ENCODE measurements around the gene DHDH.

The DHDH gene

DNA sequence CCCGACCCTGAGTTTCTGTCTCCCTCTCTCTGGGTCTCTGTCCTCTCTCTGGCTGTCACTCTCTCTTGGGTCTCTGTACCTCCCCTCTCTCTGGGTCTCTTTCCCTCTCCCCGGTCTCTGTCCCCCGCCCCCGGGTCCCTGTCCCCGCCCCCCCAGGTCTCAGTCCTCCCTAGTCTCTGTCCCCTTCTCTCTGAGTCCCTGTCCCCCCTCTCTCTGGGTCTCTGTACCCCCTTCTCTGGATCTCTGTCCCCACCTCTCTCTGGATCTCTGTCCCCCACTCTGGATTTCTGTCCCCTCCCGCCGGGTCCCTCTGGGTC is 29.3 kb downstream of the DHDH start:
- no peaks in the 10 kb centered on the region for H3K27me3 ChIP-seq (replicated peaks; ENCODE audit: control insufficient read depth, insufficient read depth, low read length)
- peaks cover 22% of the 10 kb centered on the region for H3K36me3 ChIP-seq (ENCODE audit: control insufficient read depth, insufficient read depth, low read length, severe bottlenecking)
- H3K4me1 ChIP-seq (ENCODE audit: control insufficient read depth, insufficient read depth, low read length) = peaks cover 37% of the 10 kb centered on the region
- H3K9ac ChIP-seq (ENCODE audit: low read length) = peak overlapping the region; percentile 37
- H3K9me3 ChIP-seq (ENCODE audit: control insufficient read depth, low read length) = no peaks in the 10 kb centered on the region
- DNase-seq (ENCODE audit: low read depth) = no peak
- H3K4me3 ChIP-seq (ENCODE audit: low read length) = no peak overlapping the region

DNA sequence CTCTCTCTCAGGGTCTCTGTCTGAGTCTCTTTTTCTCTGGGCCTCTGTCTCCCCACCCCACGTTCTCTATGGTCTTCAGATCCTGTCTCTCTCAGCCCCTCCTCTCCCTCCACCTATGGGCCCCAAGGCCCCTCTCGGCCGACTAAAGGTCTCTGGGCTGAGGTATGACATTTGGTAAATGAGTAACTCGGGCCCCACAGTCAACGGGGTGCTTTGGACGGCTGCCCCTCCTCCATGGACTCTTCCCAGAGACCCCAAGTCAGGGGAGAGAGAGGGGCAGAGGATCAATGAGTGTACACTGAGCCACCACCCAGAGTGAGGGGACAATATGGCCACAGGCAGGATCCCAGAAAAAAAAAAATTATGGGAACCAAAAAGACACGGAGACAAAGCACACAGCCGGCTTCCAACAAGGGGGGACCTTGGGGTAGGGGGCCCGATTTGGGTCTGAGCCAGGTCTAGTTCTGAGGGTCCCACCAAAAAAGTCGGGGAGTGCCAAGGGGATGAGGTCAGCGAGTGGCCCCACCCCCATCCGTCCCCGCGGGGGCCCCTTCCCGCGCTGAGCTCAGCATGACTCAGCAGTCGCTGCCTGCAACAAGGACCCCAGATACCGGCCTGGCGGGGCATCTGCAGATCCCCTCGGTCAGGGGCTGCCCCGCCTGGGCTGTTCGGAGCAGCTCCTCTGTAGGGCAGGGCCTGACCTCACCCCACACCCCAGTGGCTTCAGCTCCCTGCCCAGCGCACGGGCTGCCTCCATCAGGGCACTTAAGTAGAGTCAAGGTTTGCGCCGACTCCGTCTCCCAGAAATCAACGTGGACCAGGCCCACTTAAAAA is 30.1 kb downstream of the DHDH start:
- DNase-seq (ENCODE audit: low read depth) = peak; percentile 81
- peak overlapping the region; percentile 74 for H3K4me3 ChIP-seq (ENCODE audit: low read length)
- peak overlapping the region; percentile 90 for H3K9ac ChIP-seq (ENCODE audit: low read length)
- H3K27me3 ChIP-seq (replicated peaks; ENCODE audit: control insufficient read depth, insufficient read depth, low read length) = no peaks in the 10 kb centered on the region
- H3K36me3 ChIP-seq (ENCODE audit: control insufficient read depth, insufficient read depth, low read length, severe bottlenecking) = peaks cover 25% of the 10 kb centered on the region
- H3K4me1 ChIP-seq (ENCODE audit: control insufficient read depth, insufficient read depth, low read length) = peaks cover 45% of the 10 kb centered on the region
- no peaks in the 10 kb centered on the region for H3K9me3 ChIP-seq (ENCODE audit: control insufficient read depth, low read length)

DNA sequence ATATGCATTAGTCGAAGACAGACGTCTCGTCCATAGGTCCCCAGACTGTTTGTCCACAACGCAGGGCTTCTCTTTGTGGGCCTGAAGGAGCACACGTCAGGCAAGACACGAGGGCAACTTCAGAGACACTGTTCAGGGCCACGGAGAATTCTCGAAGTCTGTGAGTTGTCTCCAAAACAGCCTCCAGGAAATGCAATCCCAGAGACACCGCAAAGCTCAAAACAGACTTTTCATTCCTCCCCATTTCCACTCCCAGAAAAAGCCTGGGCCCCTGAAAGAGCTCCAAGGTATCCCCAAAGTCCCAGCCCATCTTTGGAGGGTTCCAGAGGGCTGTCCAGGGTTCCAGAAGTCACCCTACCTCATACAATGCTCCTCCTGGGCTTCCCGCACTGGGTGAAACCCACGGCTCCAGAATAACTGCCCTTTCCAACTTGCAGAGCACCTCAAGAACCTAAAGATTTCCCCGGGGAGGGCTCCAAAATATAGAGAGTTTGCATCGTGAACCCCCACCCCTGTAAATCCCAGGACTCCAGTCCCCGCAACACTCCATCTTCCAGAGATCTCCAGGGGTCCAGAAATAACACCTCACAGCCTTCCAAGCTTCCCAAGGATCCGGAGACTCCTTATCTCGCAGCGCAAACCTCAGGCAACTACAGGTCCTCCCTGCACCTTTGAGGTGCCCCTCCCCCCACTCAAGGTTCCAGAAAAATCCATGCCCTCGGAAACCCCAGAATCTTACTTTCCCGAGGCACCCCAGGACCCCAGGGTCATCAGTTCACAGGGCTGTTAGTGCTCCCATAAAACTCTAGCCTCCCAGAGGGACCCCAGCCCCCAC is 30.9 kb downstream of the DHDH start:
- Histone ChIP-seq H3K4me1 (ENCODE audit: control insufficient read depth, insufficient read depth, low read length) (peaks cover 53% of the 10 kb centered on the region), H3K27me3 (replicated peaks; ENCODE audit: control insufficient read depth, insufficient read depth, low read length) (no peaks in the 10 kb centered on the region), H3K9ac (ENCODE audit: low read length) (peak overlapping the region; percentile 90), H3K9me3 (ENCODE audit: control insufficient read depth, low read length) (no peaks in the 10 kb centered on the region), H3K4me3 (ENCODE audit: low read length) (peak overlapping the region; percentile 74), H3K36me3 (ENCODE audit: control insufficient read depth, insufficient read depth, low read length, severe bottlenecking) (peaks cover 34% of the 10 kb centered on the region)
- peak; percentile 61 for DNase-seq (ENCODE audit: low read depth)

DNA sequence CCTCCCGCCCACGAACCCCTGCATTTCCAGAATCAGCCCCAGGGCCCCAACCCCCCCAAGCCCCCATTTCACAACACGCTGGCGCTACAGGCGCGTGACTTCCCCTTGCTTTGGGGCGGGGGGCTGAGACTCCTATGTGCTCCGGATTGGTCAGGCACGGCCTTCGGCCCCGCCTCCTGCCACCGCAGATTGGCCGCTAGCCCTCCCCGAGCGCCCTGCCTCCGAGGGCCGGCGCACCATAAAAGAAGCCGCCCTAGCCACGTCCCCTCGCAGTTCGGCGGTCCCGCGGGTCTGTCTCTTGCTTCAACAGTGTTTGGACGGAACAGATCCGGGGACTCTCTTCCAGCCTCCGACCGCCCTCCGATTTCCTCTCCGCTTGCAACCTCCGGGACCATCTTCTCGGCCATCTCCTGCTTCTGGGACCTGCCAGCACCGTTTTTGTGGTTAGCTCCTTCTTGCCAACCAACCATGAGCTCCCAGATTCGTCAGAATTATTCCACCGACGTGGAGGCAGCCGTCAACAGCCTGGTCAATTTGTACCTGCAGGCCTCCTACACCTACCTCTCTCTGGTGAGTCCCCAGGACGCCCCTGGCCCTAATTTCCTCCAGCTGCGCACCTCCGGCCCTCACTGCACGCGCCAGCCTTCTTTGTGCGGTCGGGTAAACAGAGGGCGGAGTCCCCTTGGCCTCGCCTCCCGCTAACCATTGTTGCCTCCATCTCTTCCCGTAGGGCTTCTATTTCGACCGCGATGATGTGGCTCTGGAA is 31.7 kb downstream of the DHDH start, which contains the start of gene FTL:
Gene FTL, plus strand, starts transcription at position 270 of the 766 bp plus-strand sequence. Its CDS starts 199 bp downstream, at position 469.
- H3K9ac ChIP-seq (ENCODE audit: low read length) = peak within 1 kb of the TSS; percentile 95
- no peaks in the 10 kb centered on the region for H3K9me3 ChIP-seq (ENCODE audit: control insufficient read depth, low read length)
- H3K36me3 ChIP-seq (ENCODE audit: control insufficient read depth, insufficient read depth, low read length, severe bottlenecking) = peaks cover 42% of the 10 kb centered on the region
- peak; percentile 98 for DNase-seq (ENCODE audit: low read depth)
- H3K4me3 ChIP-seq (ENCODE audit: low read length) = peak within 1 kb of the TSS; percentile 91
- no peaks in the 10 kb centered on the region for H3K27me3 ChIP-seq (replicated peaks; ENCODE audit: control insufficient read depth, insufficient read depth, low read length)
- peaks cover 55% of the 10 kb centered on the region for H3K4me1 ChIP-seq (ENCODE audit: control insufficient read depth, insufficient read depth, low read length)

DNA sequence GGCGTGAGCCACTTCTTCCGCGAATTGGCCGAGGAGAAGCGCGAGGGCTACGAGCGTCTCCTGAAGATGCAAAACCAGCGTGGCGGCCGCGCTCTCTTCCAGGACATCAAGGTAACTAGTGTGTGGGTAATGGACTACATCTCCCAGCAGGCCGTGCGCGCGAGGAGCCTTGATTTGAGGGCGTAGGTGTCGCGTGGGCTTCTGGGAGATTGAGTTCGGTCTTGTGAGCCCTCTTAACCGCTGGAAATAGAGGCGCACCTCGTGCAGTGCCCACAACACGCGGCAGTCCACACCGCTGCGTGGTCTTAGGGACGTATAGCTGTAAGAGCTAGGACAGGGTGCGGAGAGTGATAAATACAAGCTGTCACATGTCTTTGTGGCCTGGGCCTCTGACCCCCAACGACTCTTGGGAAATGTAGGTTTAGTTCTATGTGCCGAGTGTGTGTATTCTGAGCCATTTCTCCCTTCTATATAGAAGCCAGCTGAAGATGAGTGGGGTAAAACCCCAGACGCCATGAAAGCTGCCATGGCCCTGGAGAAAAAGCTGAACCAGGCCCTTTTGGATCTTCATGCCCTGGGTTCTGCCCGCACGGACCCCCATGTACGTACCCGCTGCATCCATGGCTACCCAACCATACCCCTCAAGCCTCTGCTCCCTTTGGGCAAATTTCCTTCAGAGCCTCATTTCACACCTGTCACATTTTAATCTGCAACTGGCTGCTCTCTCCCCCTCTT is 32.5 kb downstream of the DHDH start:
- H3K9ac ChIP-seq (ENCODE audit: low read length) = peak overlapping the region; percentile 95
- peaks cover 61% of the 10 kb centered on the region for H3K4me1 ChIP-seq (ENCODE audit: control insufficient read depth, insufficient read depth, low read length)
- H3K9me3 ChIP-seq (ENCODE audit: control insufficient read depth, low read length) = no peaks in the 10 kb centered on the region
- peak; percentile 80 for DNase-seq (ENCODE audit: low read depth)
- H3K4me3 ChIP-seq (ENCODE audit: low read length) = peak overlapping the region; percentile 91
- H3K27me3 ChIP-seq (replicated peaks; ENCODE audit: control insufficient read depth, insufficient read depth, low read length) = no peaks in the 10 kb centered on the region
- peaks cover 47% of the 10 kb centered on the region for H3K36me3 ChIP-seq (ENCODE audit: control insufficient read depth, insufficient read depth, low read length, severe bottlenecking)

DNA sequence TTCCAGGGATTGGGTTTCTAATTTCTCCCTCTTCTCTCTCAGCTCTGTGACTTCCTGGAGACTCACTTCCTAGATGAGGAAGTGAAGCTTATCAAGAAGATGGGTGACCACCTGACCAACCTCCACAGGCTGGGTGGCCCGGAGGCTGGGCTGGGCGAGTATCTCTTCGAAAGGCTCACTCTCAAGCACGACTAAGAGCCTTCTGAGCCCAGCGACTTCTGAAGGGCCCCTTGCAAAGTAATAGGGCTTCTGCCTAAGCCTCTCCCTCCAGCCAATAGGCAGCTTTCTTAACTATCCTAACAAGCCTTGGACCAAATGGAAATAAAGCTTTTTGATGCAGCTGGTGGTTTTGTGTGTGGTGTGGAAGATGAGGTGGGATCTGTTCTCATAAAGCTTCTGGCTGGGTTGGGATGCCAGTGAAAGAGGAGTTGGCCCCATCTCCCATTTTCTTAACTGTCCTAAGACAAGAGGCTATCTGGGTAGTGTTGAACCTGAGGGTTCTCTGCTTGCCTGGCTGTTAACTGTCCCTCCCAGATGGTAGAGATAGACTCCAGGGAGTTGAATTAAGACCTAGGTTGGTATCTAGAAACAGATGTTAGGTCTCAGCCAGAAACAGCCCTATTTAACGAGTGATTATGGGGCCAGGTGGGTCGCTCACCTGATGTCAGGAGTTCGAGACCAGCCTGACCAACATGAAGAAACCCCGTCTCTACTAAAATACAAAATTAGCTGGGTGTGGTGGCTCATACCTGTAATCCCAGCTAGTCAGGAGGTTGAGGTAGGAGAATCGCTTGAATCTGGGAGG is 33.2 kb downstream of the DHDH start:
- peaks cover 47% of the 10 kb centered on the region for H3K36me3 ChIP-seq (ENCODE audit: control insufficient read depth, insufficient read depth, low read length, severe bottlenecking)
- DNase-seq (ENCODE audit: low read depth) = peak; percentile 45
- H3K27me3 ChIP-seq (replicated peaks; ENCODE audit: control insufficient read depth, insufficient read depth, low read length) = no peaks in the 10 kb centered on the region
- H3K9ac ChIP-seq (ENCODE audit: low read length) = peak overlapping the region; percentile 95
- peaks cover 60% of the 10 kb centered on the region for H3K4me1 ChIP-seq (ENCODE audit: control insufficient read depth, insufficient read depth, low read length)
- H3K4me3 ChIP-seq (ENCODE audit: low read length) = peak overlapping the region; percentile 91
- no peaks in the 10 kb centered on the region for H3K9me3 ChIP-seq (ENCODE audit: control insufficient read depth, low read length)

DNA sequence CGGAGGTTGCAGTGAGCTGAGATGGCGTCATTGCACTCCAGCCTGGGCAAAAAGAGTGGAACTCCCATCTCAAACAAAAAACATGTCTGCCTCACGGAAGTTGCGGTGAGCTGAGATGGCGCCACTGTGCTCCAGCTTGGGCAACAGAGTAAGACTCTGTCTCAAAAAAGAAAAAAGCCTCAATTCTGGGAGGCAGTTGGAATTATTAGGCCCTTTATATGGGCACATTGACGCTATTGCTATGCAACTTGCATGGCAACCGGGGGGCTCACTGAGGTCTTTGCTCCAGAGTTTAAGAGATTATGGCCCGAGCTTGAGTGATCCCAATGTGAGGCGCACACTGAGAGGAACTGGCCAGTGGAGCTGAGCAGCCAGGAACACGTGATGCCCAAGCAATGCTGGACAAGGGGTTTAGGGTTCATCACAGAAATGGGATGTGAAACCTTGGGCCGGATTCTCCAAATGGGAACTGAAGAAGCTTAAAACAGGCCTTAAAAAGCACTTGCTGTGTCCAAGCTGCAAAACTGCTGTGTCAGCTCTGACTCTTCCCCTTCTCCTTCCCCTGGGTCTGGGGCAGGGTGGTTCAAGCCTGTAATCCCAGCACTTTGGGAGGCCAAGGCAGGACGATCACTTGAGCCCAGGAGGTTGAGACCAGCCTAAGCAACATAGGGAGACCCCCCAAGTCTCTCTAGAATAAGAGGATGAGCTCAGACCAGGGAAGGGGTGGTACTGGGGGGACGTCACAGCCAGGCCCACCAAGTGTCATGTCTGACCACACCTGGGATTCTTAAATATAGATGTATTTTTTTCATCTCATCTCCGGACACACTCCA is 34.1 kb downstream of the DHDH start:
- H3K36me3 ChIP-seq (ENCODE audit: control insufficient read depth, insufficient read depth, low read length, severe bottlenecking) = peaks cover 53% of the 10 kb centered on the region
- H3K9me3 ChIP-seq (ENCODE audit: control insufficient read depth, low read length) = no peaks in the 10 kb centered on the region
- H3K9ac ChIP-seq (ENCODE audit: low read length) = peak overlapping the region; percentile 95
- DNase-seq (ENCODE audit: low read depth) = peak; percentile 74
- H3K4me1 ChIP-seq (ENCODE audit: control insufficient read depth, insufficient read depth, low read length) = peaks cover 52% of the 10 kb centered on the region
- H3K4me3 ChIP-seq (ENCODE audit: low read length) = peak overlapping the region; percentile 91
- H3K27me3 ChIP-seq (replicated peaks; ENCODE audit: control insufficient read depth, insufficient read depth, low read length) = no peaks in the 10 kb centered on the region

DNA sequence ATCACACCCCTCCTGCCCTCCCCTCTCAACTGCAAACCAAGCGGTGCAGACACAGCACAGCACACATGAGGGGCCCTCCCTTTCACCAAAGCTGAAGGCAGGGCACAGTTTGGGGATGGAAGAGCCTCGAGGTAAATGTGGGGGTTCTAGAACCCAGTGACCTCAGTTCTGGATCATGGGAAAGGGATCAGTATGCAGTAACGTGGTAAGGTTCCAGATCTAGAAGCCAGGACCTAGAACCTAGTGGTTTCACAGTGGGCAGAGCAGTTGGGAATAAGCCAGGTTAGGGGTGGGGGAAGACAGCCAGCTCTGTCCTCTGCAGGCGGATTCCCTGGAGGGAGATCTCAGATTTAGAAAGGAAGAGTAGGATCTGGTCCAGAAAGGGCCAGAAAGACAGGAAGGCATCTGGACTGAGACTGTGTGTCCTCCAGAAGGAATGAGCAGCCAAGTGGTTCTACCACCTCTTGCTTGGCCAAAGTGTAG is 34.7 kb downstream of the DHDH start:
- peak; percentile 66 for DNase-seq (ENCODE audit: low read depth)
- peaks cover 60% of the 10 kb centered on the region for H3K36me3 ChIP-seq (ENCODE audit: control insufficient read depth, insufficient read depth, low read length, severe bottlenecking)

DNA sequence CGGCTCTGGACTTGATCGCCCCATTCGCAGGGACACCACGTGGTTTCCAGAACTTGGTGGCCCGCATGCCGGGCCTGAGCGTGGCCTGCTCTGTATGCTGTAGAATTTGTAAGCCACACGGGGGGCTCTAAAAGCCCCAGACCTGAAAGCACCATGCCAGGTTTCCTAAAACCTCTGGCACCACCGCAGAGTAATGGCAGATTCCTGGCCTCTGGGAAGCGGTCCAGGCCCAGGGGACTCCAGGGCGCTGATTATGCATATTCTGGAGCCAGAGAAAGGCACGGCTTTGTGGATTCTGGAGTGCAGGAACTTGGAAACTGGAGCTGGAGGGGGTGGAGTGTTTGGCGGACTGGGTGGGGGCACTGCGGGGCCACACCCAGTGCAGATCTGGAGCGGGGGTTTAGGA is 35.3 kb downstream of the DHDH start:
- Histone ChIP-seq H3K27me3 (replicated peaks; ENCODE audit: control insufficient read depth, insufficient read depth, low read length) (no peaks in the 10 kb centered on the region), H3K4me3 (ENCODE audit: low read length) (peak overlapping the region; percentile 26), H3K4me1 (ENCODE audit: control insufficient read depth, insufficient read depth, low read length) (peaks cover 44% of the 10 kb centered on the region), H3K9ac (ENCODE audit: low read length) (peak overlapping the region; percentile 95), H3K36me3 (ENCODE audit: control insufficient read depth, insufficient read depth, low read length, severe bottlenecking) (peaks cover 65% of the 10 kb centered on the region), H3K9me3 (ENCODE audit: control insufficient read depth, low read length) (no peaks in the 10 kb centered on the region)
- no peak for DNase-seq (ENCODE audit: low read depth)

More for the DNA sequence above, 34.7 kb downstream of the DHDH start:
- peaks cover 50% of the 10 kb centered on the region for H3K4me1 ChIP-seq (ENCODE audit: control insufficient read depth, insufficient read depth, low read length)
- no peaks in the 10 kb centered on the region for H3K27me3 ChIP-seq (replicated peaks; ENCODE audit: control insufficient read depth, insufficient read depth, low read length)
- peak overlapping the region; percentile 95 for H3K9ac ChIP-seq (ENCODE audit: low read length)
- no peaks in the 10 kb centered on the region for H3K9me3 ChIP-seq (ENCODE audit: control insufficient read depth, low read length)
- peak overlapping the region; percentile 91 for H3K4me3 ChIP-seq (ENCODE audit: low read length)
